Measurements from ENCODE around the gene ANAPC15.

GRCh38 chr11:72080326-72081183 lies 31.9 kb downstream of the ANAPC15 start, which contains the start of the genes LRRC51 and NUMA1:
- no peak for TF ChIP-seq NFATC4 (CRISPR knock-in tag; IDR thresholded peaks at IDR 0.05)
- TF ChIP-seq CTCF (IDR thresholded peaks at IDR 0.05), result no peak

Measured in WTC11 (cell line).